ENCODE results near the gene ADK.
"Not testable (repeated sequence)": the region's sequence is repeated elsewhere in the genome, so short reads cannot be mapped to it uniquely, and the experiment has no call there.

GRCh38 chr10:74188617-74189016 is 37.6 kb downstream of the ADK start:
- not testable (repeated sequence) for TF ChIP-seq CTCF (conservative IDR thresholded peaks at IDR 0.05); ZFX (IDR thresholded peaks at IDR 0.05)
